ENCODE results near the gene CDK2.

The CDK2 gene

DNA sequence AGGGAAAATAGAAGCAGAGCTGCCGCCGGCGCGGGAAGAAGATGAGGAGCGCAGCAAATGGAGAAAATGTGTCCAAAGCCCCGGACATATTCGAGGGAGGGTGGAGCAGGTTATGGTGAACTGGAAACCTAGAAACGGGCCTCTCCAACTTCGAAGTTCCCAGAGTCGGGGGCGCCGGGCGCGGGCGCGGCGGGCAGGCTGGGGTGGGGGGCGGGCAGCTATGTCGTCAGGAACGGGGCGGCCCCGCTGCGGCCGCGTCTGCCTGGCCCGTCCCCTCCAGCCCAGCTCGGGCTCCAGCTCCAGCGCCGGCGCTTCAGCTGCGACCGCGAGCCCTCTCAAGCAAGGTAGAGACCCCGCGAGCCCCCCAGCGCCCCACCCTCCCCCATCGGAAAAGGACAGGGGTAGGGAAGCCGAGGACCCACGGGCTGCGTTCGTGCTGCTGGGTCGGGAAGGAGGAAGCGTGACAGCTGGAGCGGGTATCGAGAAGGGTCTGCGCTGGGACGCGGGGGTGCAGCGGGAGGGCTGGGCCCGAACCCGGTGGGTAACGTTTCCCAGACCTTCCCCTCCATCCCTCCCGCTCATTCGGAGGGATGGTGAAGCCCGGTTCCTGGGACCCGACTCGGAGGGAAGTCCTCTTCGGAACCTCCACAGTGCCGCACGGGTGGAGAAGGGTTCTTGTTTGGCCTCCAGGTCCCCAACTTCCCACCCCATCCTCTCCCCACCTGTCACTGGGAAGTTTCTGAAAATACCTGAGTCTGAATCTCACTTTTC is 34.7 kb upstream of the CDK2 start:
- H3K27ac Mint-ChIP-seq = peak overlapping the region; percentile 95 to 98
- H3K4me3 Mint-ChIP-seq = peak overlapping the region; percentile 96 to 99
- H3K27me3 Mint-ChIP-seq = no peaks in the 10 kb centered on the region
- DNase-seq (peak in 1 of 3 experiments; percentile 14), ATAC-seq (replicated peaks) (no peak)
- H3K36me3 Mint-ChIP-seq (ENCODE audit: insufficient read depth) = peaks cover 46% of the 10 kb centered on the region
- peaks cover 55 to 76% of the 10 kb centered on the region in 2 donors for H3K4me1 Mint-ChIP-seq (ENCODE audit: low read depth in 2 of 2)
- H3K9me3 Mint-ChIP-seq = no peaks in the 10 kb centered on the region

DNA sequence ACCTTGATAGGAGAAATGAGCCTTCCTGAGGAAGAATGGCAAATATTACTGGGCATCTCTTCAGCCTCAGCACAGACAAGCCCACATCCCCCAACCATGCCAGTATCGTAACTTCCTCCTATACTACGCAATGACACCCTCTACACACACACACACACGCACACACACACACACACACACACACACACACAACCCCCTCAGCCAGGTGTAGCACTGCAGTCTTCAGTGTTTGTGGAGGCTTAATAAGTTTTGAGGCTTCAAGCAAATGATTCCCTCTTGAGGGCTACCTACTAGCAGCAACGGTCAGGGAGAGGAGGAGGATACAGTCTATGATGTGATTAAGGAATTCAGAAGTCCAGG is 34.1 kb upstream of the CDK2 start:
- Mint-ChIP-seq H3K4me1 (ENCODE audit: low read depth in 2 of 2) (peaks cover 57 to 73% of the 10 kb centered on the region in 2 donors), H3K4me3 (peak overlapping the region; percentile 96 to 99), H3K36me3 (ENCODE audit: insufficient read depth) (peaks cover 47% of the 10 kb centered on the region), H3K9me3 (no peaks in the 10 kb centered on the region), H3K27me3 (no peaks in the 10 kb centered on the region), H3K27ac (peak overlapping the region; percentile 95 to 98)
- peak; percentile 39 for ATAC-seq (replicated peaks)
- DNase-seq = peak; percentile 34 to 46 (median 40)

DNA sequence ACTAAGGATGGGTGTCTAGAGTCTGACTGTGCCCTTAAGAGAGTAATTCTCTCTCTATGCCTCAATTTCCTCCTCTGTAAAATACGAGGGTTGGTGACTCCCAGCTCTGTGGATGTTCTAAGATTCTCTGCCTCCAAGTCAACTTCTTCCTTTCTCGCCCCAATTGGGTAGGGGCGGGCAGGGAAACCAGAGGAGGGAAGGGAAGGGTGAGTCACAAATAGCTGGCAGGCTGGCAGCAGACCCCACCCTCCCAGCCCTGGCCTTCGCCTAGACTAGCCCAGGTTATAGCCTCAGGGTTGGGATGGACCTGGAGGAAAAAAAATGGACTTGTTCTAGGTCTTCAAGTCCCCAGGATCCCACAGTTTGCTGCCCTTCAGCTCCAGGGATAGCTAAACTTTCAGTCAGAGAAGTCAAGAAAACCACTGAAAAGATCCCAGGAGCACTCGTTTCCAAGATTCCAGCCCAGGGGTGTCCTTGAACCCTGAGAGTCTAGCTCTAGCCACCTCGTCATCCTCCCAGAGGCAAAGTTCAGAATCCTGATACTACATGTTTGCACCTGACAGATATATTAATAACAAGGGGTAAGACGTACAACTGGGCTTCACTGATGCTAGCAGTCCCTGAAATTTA is 33.3 kb upstream of the CDK2 start:
- Mint-ChIP-seq H3K27ac (peak overlapping the region; percentile 95 to 98), H3K4me3 (peak overlapping the region; percentile 96 to 99), H3K9me3 (no peaks in the 10 kb centered on the region), H3K27me3 (no peaks in the 10 kb centered on the region), H3K4me1 (ENCODE audit: low read depth in 2 of 2) (peaks cover 53 to 69% of the 10 kb centered on the region in 2 donors), H3K36me3 (ENCODE audit: insufficient read depth) (peaks cover 51% of the 10 kb centered on the region)
- ATAC-seq (replicated peaks) (no peak), DNase-seq (no peak)

DNA sequence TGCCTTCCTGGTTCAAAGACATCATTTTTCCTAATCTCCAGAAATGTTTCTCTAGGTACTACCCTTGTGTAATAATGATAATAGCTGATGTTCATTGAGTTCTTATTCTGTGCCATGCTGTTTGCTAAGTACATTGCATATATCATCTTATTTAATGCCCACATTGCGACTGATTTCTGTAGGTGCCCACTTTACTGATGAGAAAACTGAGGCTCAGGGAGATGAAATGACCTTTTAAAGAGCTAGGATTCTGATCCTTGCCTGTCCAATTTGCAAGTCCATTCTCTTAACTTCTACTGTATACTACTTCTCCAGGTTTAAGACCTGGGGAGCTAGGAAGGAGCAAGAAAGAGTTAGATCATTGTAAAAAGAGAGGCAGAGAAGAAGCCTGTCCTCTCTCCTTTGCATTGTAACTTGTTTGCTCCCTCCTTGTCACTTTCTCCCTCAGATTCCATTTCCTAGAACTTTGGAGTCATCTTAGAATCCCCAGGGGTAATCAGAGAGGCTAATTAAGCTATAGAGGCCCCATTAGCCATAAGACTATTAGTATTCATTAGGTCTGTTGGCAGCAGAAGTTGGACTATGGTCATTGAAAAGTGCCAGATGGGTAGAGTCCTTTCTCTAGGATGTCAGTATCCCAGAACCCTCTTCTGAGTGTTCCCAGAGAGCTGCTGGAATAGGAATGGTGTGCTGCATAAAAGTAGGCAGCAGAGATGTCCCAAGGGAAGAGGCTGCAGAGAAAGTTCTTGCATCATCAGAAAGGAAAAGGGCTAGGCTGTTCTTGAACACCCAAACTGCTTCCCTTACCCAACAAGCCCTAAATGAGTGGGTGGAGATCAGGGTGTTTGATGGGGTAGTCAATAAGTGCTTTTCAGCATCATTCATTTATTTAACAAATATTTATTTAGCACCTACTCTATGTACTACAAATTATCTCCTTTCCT is 32.6 kb upstream of the CDK2 start:
- Mint-ChIP-seq H3K4me1 (ENCODE audit: low read depth in 2 of 2) (peaks cover 54 to 65% of the 10 kb centered on the region in 2 donors), H3K4me3 (peak overlapping the region; percentile 66 to 96), H3K9me3 (no peaks in the 10 kb centered on the region), H3K27me3 (no peaks in the 10 kb centered on the region), H3K27ac (peak overlapping the region; percentile 83 to 95), H3K36me3 (ENCODE audit: insufficient read depth) (peaks cover 58% of the 10 kb centered on the region)
- ATAC-seq (replicated peaks) (no peak), DNase-seq (no peak)

DNA sequence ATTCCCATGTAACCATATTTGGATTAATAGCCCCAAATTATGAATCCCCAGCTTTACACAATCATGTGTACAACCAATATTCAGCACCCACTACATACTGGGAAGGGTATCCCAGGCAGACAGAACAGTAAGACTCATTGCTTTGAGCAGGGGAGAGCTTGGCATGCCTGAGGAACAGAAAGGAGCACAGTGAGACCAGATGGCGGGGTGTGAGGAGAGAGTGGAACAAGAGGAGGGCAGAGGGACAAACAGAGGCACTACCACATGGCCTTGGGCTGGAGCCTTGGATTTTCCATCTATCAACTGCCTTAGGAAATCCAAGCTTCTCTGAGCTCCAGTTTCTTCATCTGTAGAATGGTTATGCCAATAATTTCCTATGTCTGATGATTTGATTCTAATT is 31.9 kb upstream of the CDK2 start:
- Mint-ChIP-seq H3K27ac (peak overlapping the region; percentile 83 to 95), H3K36me3 (ENCODE audit: insufficient read depth) (peaks cover 54% of the 10 kb centered on the region), H3K4me3 (peak overlapping the region; percentile 6 to 66), H3K27me3 (no peaks in the 10 kb centered on the region), H3K9me3 (no peaks in the 10 kb centered on the region), H3K4me1 (ENCODE audit: low read depth in 2 of 2) (peaks cover 52 to 60% of the 10 kb centered on the region in 2 donors)
- no peak for ATAC-seq (replicated peaks)
- no peak for DNase-seq

DNA sequence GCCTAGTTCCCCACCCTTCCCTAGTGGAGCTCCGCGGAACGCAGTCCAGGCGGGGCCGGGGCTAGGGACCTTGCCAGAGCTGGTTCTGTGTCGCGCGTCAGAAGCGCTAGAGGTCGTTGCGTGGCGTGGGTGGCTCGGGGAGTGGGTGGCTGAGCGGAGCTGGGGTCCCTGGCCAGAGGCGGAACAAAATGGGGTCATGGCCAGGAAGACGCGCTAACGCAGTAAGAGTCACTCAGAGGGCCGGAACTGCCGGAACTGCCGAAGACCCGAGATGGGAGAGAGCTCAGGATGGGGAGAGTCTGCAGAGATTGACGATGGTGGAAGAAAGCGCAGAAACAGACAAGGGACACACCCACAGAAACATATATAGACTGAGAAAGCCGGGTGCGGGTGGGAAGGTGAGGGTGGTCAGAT is 30.9 kb upstream of the CDK2 start:
- Mint-ChIP-seq H3K4me1 (ENCODE audit: low read depth in 2 of 2) (peaks cover 51 to 61% of the 10 kb centered on the region in 2 donors), H3K9me3 (no peaks in the 10 kb centered on the region), H3K4me3 (peak overlapping the region; percentile 66 to 69), H3K27ac (peak overlapping the region; percentile 92 to 95), H3K36me3 (ENCODE audit: insufficient read depth) (peaks cover 57% of the 10 kb centered on the region), H3K27me3 (no peaks in the 10 kb centered on the region)
- ATAC-seq (replicated peaks) = no peak
- no peak for DNase-seq

DNA sequence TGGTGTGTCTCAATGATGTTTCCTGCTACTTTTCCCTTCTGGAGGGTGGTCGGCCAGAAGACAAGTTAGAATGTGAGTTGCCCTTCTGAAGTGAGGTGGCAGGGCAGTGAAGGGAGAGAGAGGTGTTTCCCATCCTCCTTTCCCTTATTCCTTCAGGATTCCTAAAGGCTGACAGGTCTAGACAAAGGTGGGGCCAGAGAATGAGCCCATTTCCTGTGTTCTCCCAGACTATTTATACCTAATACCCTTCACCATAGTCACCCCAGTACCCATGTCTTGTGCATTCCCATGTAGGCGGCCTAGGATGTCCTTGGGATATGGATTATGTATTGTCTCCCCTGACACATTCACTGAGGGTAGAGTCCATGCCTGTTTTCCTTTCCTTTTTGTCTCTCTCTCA is 28.6 kb upstream of the CDK2 start:
- no peak for DNase-seq
- Mint-ChIP-seq H3K4me3 (no peak overlapping the region), H3K27me3 (no peaks in the 10 kb centered on the region), H3K9me3 (no peaks in the 10 kb centered on the region), H3K27ac (peak overlapping the region in 1 of 2 donors; percentile 61), H3K36me3 (ENCODE audit: insufficient read depth) (peaks cover 62% of the 10 kb centered on the region), H3K4me1 (ENCODE audit: low read depth in 2 of 2) (peaks cover 42 to 45% of the 10 kb centered on the region in 2 donors)
- ATAC-seq (replicated peaks) = no peak

DNA sequence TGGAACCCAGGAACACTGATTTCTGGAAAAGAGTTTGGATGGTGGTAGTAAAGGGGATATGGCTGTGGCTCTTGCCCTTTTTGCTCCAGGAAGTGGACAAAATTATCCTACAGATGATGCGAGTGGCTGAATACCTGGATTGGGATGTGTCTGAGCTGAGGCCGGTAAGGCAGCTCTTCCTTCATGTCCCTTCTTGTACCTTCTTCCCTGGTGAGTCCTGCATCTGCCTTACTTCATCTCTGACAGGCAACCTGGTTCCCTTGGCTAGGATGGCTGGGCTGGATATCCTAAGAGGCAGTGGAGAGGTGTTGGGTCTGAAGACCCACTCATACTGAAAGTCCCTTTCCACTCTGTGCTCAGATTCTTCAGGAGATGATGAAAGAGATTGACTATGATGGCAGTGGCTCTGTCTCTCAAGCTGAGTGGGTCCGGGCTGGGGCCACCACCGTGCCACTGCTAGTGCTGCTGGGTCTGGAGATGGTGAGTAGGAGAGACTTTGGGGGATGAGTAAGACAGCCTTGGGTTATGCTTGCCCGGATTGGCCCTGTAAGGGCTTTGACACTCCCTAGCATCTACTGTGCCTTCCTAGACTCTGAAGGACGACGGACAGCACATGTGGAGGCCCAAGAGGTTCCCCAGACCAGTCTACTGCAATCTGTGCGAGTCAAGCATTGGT is 27.7 kb upstream of the CDK2 start:
- no peaks in the 10 kb centered on the region for H3K27me3 Mint-ChIP-seq
- peaks cover 72% of the 10 kb centered on the region for H3K36me3 Mint-ChIP-seq (ENCODE audit: insufficient read depth)
- peaks cover 37 to 40% of the 10 kb centered on the region in 2 donors for H3K4me1 Mint-ChIP-seq (ENCODE audit: low read depth in 2 of 2)
- no peak for ATAC-seq (replicated peaks)
- H3K9me3 Mint-ChIP-seq = no peaks in the 10 kb centered on the region
- peak overlapping the region; percentile 41 to 61 for H3K27ac Mint-ChIP-seq
- no peak overlapping the region for H3K4me3 Mint-ChIP-seq
- DNase-seq = no peak

DNA sequence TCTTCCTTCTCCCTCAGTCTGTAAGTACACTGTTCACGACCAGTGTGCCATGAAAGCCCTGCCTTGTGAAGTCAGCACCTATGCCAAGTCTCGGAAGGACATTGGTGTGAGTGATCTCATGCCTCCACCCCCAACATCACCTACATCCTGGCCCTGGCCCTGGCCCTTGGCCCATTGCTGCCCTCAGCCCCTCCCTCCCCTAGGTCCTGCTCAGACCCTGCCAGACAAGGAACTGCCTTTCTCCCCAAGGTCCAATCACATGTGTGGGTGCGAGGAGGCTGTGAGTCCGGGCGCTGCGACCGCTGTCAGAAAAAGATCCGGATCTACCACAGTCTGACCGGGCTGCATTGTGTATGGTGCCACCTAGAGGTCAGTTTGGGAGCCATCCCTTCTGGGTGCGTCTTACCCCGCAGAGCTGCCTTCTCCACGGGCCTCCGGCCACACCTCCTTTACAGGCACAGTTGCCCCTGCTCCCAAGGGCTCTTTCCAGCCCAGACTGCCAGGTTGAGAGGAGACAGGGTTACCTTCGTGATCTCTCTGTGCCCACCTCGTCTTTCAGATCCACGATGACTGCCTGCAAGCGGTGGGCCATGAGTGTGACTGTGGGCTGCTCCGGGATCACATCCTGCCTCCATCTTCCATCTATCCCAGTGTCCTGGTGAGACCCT is 26.4 kb upstream of the CDK2 start:
- Mint-ChIP-seq H3K4me3 (no peak overlapping the region), H3K27me3 (no peaks in the 10 kb centered on the region), H3K27ac (peak overlapping the region; percentile 41 to 65), H3K9me3 (no peaks in the 10 kb centered on the region), H3K4me1 (ENCODE audit: low read depth in 2 of 2) (peaks cover 29% of the 10 kb centered on the region in 2 donors), H3K36me3 (ENCODE audit: insufficient read depth) (peaks cover 83% of the 10 kb centered on the region)
- peak; percentile 81 to 85 (median 82) for DNase-seq
- ATAC-seq (replicated peaks) = peak; percentile 98

DNA sequence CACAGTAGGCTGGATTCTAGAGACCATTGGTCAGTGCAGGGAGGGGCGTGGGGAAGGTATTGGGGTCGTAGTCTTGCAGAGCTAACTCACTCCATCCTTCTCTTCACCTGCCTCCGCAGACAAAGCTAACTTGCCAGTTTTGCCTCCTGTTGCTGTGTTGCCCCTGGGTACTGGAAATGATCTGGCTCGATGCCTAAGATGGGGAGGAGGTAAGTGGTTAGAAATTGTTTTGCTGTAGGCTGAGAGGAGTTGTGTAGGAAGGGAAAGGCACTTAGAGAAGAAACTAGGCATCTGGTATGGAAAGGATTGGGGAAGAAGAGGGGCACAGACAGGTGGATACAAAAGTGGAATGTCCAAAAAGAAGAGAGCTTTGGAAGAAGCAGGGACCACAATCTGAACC is 24.6 kb upstream of the CDK2 start:
- DNase-seq (no peak), ATAC-seq (replicated peaks) (no peak)
- H3K4me1 Mint-ChIP-seq (ENCODE audit: low read depth in 2 of 2) = peaks cover 17 to 20% of the 10 kb centered on the region in 2 donors
- H3K27ac Mint-ChIP-seq = peak overlapping the region in 1 of 2 donors; percentile 82
- H3K4me3 Mint-ChIP-seq = no peak overlapping the region
- peaks cover 87% of the 10 kb centered on the region for H3K36me3 Mint-ChIP-seq (ENCODE audit: insufficient read depth)
- H3K27me3 Mint-ChIP-seq = no peaks in the 10 kb centered on the region
- H3K9me3 Mint-ChIP-seq = no peaks in the 10 kb centered on the region

DNA sequence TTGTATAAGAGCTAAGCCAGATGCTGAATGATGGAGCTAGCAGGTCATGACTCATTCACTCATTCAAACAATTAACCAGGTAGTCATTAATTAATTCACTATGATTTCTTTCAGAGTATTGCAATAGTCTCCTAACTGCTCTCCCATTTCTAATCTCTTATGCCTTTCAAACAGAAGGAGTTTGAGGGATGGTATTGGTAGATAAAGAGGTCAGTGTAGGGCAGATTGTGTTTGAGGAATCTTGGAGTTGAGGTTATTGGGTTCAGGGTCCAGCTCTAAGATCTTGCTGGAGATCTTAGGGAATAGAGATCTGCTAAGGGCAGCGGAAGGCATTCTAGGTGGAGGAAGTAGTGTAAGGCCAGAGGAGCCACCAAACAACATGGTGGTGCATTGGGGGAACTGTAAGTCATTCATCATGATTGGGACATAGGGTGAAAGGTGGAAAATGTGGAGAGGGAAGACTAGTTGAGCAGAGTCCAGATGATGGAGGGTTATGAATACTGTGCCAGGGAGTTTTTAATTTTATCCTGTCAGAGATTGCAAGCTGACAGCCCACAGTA is 24.0 kb upstream of the CDK2 start:
- peak overlapping the region in 1 of 2 donors; percentile 82 for H3K27ac Mint-ChIP-seq

DNA sequence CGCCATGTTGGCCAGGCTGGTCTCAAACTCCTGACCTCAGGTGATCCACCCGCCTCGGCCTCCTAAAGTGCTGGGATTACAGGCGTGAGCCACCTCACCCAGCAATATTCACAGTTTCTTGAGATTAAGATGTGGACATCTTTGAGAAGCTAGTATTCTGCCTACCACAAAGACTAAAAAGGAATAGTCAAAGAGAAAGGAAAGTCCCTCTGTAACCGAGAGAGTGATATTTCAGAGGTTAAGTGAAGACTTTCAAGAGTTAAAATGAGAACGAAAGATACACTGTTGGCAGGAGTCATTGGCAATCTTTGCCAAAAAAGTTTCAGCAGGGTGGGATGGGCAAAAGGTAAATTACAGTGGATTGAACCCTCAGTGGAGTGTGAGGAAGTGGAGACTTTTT is 20.1 kb upstream of the CDK2 start:
- Mint-ChIP-seq H3K4me1 (ENCODE audit: low read depth in 2 of 2) (peaks cover 0 to 4% of the 10 kb centered on the region in 2 donors), H3K9me3 (no peaks in the 10 kb centered on the region), H3K4me3 (no peak overlapping the region), H3K36me3 (ENCODE audit: insufficient read depth) (peaks cover 86% of the 10 kb centered on the region), H3K27me3 (no peaks in the 10 kb centered on the region), H3K27ac (peak overlapping the region; percentile 41 to 66)
- DNase-seq (no peak), ATAC-seq (replicated peaks) (no peak)

More for the DNA sequence above, 24.0 kb upstream of the CDK2 start:
- no peak for ATAC-seq (replicated peaks)
- no peak for DNase-seq
- Mint-ChIP-seq H3K27me3 (no peaks in the 10 kb centered on the region), H3K4me3 (no peak overlapping the region), H3K9me3 (no peaks in the 10 kb centered on the region), H3K4me1 (ENCODE audit: low read depth in 2 of 2) (peaks cover 15 to 16% of the 10 kb centered on the region in 2 donors), H3K36me3 (ENCODE audit: insufficient read depth) (peaks cover 87% of the 10 kb centered on the region)
